SHP77 (cell line): ENCODE results near the gene SLC35B2.

Experiments
- DNase-seq, 2 experiments: peaks; one replicate each; lab custom pipeline; 2025; lab: John Stamatoyannopoulos, UW

SLC35B2 gene, protein sequence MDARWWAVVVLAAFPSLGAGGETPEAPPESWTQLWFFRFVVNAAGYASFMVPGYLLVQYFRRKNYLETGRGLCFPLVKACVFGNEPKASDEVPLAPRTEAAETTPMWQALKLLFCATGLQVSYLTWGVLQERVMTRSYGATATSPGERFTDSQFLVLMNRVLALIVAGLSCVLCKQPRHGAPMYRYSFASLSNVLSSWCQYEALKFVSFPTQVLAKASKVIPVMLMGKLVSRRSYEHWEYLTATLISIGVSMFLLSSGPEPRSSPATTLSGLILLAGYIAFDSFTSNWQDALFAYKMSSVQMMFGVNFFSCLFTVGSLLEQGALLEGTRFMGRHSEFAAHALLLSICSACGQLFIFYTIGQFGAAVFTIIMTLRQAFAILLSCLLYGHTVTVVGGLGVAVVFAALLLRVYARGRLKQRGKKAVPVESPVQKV

DNA sequence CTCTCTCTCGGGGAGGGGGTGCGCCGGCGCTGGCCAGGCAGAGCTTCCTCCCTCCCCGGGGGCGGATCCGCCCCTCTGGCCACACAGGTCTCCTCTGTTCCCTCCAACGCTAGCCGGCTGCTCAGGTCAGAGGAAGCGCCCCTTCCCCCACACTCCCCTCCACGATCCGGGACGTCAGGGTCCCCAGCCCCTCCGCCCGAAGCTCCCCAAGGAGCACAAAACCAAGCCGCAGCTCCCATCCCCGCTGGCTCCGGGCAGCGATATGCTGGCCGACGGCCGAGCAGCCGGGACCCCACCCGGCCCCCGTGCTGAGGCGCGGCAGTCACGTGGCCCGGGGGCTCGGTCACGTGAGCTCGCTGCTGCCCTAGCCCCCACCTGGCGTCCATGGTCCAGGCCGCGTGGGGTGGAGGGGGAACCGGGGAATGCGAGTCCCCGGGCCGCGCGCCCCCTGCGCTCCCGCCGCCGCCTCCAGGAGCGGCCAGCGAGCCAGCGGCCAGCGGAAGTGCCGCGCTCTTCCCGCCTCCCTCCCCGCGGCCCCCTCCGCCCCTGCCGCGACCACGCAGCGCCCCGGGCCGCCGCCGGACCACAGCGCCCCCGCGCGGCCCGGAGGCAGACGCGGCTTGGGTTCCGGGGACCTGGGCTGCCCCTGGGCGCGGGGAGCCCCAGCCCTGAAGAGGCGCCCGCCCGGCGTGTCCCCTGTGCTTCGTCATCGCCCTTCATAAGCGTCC lies at the start of gene SLC35B2:
SLC35B2 (minus strand) TSS at position 504 of the 728 bp plus-strand sequence; CDS start at position 386, 118 bp downstream.
- peak in 1 of 2 experiments; percentile 80 for DNase-seq

DNA sequence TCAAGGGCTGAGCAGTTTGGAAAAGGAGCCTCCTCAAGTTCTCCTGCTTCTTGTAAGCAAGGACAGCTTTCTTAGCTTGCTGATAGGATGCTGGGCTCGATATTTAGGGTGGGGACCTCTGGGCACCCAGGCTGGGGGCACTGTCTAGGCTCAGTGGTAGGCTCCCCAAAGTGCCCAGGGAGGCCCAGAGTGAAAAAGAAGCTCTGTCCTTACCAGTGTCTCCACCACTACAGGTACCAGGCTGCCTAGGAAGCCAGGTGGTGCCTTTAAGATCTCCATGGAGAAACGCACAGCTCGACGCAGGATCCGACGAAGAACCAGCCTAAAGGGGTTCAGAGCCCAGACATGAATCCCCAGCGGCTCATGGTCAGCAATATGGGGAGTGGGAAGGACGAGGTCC lies 49.4 kb upstream of the SLC35B2 start:
- DNase-seq, result no peak

DNA sequence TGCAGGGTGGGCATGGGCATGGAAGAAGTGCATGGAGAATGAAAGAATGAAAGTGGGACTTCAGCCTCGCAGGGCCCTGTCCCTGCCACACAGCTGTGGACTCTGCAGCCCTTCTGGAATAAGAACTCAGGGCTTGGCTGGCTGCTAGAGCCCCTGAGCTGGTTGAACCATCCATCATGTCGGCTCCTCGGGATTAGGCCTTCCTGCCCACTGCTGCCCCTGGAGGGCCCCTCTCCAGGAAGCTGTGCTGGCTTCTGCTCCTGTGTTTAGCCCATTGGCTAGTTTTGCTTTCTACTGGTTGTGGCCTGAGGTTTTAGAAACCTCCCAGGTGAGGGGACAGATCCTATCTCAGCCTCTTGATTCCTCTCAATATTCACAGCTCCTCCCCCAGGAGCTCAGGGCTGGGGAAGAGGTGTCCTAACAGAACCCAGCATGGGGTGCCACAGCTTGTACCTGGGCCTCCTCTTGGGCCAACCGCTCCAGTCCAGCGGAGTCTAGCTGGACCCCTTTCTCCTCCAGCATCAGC lies 47.9 kb upstream of the SLC35B2 start:
- DNase-seq, result no peak

DNA sequence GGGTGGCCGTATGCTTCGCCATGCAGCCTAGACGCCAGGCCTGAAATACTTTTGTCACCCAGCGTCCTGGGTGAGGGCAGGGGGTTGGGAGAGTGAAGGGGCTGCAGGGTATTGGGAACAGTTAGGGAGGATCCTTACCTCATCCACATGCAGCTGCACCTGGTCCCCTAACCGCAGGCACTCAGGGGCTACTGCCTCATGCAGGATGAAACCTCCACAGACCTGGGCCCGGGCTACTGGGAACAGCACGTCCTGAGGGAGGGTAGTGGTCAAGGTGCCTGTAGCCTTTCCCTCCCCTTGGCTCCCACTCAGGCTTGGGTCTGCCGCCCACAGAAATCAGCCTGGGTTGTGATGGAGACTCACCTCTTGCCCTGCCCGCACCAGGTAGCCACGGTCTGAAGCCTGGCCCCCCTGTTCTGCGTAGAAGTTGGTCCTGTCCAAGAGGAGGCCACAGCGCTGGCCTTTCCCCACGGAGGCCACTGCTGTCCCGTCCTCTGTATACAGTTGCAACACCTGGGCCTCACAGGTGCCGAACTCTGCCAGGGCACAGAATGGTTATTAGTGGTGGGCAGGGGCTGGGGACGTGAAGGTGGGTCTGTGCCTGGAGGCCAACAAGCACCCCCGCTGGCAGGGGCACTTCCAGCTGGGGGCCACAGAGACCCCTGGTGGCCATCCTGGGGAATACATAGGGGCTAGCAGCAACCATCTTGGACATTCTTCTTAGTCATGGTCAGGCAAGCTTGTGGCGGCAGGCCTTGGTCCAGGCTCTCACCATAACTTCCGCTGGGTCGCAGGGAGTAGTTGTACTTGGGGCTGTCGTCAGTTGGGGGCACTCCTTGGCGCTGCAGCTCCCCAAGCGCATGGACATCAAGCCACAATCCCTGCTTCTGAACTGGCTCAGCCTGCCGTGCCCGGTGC lies 47.2 kb upstream of the SLC35B2 start:
- DNase-seq, result peak; percentile 15 to 16

DNA sequence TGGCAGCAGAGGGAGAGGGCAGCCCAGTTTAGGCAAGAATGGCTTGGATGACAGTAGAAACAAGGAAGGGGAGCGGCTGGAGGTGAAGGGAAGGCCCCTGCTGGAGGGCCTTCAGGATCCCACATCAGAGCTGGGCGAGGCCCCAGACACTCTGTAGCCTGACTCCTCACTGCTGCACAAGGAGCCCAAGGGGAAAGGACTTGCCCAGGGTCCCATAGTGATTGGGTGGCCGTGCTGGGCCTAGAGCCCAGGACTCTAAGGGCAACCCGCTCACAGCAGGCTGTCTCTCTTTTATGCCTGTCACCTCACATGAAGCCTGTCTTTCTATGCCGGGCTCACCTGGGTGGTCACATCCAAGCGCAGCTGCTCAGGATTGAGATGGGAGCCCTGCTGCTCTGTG lies 46.5 kb upstream of the SLC35B2 start:
- no peak for DNase-seq

DNA sequence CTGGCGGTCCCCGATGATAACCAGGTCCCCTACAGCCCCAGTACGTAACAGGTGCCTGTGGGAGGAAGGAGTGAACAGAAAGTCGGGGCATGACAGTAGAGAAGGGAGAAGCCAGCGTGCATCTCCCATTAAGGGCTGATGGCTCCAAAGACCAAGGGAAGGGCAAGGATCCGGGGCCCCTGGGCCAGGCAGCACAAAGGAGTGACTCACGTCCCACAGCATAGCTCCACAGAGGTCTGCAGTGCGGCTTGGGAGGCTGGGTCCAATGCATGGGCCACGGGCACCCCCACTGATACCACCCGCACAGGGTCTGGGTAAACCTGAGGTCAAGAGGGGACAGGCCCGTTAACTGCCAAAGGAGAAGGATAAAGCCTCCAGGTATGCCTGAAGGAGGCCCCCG lies 45.5 kb upstream of the SLC35B2 start:
- no peak for DNase-seq

DNA sequence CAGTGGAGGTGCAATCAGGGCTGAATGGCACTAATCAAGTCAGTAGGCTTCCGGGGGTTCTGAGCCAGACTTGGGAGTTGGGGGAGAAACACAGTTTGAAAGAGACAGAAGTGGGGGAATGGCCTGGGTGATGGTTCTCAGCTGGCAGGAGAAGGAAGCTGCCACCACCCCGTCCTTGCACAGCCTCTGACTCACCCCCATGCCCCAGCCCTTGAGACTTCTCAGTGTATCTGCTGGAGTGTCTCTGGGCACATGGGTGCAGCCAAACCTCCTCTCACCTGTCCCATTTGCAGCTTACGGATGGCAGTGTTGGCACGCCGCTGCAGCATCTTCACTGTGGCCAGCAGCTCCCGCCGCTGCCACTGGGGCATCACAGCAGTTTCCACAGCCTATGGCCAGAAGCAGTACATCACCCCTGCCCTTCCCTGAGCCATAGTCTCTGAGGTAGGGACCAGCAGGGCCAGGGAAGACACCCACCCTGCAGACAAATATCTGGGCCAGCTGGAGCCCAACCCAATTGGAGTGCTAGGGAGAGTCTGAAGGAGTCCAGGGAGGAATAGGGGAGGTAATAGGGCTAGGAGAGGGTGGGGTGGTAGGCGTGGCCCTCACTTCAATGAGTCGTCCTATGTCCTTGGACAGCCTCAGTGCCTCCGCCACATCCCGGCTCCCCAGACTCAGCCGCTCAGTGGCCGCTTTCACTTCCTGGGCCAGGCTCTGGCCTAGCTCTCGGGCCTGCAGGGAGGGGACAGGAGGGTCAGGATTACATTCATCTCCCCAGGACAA lies 44.6 kb upstream of the SLC35B2 start:
- no peak for DNase-seq

DNA sequence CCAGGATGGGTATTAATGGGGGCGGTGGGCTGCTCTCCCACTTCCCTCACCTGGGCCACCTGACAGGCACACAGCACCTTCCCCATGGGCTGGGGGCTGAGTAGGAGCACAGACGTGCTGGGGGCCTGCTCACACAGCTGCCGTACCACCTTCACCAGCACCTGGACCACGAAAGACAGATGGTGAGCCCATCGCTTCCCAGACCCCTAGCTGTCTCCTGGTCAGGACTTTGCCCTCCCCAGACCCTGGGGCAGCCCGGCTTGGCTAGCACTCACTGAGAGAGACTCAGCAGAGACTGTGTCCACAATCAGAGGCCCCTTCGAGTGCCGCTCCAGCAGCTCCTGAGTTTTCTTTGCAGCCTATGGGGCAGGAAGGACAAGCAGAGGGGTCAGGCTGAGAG lies 43.8 kb upstream of the SLC35B2 start:
- DNase-seq, result no peak

DNA sequence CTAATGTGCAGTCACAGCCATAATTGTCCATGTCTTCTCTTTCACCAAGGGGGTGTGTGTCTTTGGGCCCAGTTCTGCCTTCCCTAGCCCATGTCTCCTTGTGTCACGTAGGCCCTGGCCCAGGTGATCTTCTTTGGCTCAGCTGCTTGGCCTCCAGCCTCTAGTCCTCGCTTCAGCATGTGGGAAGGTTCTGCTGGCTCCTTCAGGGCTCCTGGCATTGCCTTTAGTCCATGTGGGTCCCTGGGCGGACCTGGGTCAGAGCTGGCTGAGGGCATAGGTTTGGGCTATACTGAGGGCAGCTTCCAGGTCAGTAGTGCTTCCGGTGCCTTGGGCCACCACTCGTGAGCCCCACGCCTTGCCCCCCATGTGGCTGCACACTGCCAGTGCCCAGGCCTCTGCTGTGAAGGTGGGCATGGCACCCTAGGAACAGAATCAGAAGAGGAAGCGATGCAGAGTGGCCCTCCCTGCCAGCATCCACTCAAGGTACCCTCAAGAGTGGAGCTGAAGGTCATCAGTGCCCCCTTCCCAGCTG lies 43.0 kb upstream of the SLC35B2 start:
- no peak for DNase-seq

DNA sequence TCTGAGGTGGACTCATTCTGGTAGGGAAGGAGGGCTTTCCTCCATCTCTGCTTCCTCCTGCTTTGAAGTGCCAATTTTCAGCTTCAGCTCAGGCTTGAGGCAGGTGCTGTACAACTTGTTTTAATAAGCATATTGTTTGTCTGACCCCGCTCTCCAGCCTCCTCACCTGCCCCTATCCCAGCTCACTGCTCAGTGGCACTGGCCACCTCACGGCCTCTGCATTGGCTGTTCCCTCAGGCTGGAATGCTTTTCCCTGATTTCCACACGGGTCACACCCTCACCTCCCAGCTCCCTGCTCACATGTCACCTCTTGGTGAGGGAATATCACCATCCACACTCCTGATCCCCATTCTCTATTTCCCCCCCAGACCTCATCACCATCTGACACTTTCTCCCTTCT lies 41.5 kb upstream of the SLC35B2 start:
- no peak for DNase-seq

DNA sequence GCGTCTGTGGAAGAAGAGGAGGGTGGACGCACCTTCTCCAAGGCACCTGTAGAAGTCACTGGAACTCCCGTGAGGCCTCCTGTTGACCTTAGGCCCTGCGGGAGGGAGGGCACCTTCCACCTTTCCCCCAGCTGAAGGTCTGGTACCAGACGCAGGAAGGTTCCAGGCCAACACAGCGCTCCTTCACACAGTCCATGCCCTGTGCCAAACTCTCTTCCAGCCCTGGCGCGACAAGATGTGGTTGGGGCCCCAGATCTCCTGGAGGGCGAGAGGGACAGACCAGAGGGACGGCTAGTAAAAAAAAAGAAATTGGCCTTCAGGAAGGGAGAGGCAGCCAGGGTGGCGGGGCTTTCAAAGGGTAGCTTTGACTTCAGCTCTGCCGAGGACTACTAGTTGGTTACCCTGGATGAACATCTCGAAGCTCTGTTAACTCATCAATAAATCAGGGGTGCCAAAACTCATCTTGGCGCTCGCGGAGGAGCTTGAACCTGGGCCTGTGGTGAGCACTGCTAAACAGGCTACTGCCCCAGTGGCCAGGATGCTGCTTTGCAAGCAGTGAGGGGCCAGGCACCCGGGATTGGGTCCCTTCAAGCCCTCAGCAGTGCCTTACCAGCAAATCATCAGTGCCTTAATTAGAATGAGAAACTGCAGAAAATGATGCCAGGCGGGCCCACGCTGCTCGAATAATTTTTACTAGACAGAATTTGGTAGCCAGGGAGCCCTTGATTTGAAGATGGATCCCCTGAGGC lies 40.9 kb upstream of the SLC35B2 start:
- DNase-seq, result peak in 1 of 2 experiments; percentile 6

DNA sequence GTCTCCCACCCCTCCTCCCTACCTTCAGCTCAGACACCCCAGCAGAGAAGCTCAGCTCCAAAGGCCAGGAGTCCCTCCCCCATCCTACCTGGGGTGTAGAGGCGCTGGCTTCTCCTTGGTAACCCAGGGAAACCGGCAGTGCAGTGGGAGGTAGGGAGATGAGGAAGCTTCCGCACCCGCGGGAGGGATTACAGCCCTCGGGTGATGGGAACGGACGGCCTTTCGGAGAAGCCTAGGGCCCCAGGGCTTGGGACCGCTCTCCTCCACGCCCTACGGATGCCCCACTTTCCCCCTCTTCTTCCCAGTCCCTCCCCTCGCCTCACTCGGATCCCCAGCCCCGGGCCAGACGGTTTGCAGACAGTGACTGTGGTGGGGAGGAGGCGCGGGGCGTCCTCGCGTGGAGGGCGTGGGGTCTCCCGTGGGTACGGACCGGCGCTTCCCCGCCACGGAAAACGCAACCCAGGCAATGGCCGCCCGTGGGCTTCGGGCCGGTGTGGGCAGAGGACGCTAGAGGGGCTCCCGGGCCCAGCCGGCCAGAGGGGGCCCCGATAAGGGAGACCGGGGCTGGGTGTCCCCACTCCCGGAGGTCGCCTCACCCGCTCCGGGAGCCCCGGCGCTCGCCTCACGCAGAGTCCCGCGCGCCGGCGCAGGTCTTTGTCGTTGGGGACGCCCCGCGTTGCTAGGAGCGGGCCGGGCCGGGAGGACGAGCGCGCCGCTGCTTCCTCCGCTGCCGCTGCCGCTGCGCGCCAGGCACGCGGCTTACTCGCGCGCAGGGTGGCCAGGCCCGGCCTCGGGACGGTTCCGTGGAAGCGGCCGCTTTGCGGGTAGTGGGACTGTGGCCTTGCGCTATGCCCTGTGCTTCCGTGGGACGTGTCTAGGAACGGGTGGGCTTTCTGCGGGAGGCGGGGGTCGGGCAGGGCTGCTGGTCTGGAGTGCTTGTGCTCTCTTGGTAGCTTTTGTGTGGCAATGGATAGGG lies 40.0 kb upstream of the SLC35B2 start:
- peak in 1 of 2 experiments; percentile 5 for DNase-seq

DNA sequence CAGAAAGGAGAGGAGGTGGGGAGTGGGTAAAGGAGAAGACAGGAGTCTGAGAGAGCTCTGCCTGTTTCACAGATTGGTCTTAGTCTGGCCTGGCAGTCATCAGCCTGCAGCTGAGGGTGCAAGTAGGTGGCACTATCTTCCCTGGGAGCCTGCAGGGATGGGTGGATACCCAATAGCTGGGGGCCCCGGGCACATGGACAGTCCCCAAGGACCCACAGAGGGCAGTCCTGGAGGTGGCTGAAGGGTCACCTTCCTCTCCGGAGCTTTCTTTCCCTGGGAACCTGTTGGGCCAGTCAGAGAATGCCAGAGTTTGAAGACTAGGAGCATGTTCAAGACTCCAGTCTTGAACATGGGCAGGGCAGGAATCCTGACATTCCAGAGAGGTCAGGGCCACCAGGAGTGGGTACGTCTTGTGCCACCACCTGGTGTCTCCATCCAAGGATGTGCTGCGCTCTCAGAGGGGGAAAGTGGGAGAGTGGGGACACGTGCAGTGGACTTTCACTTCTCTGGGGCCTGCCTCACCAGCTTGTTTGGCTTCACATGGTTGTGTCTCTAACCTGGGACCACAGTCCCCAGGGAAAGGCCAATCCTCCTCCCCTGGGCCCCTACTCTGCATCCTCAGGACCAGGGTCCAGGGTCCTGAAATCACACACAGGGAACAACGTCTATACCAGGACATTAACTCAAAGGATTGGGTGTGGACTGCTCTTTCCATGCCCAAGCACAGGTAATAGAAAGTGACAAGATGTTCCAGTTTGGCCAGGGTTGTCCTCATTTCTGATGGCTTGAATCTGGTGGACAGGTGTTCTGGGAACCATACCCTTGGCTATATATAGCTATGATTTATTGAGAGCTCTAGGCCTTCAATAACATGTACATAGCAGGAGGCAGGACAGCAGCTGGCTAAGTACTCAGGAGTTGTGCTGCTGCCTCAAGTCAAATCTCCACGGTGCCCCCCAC lies 37.8 kb upstream of the SLC35B2 start:
- DNase-seq, result peak; percentile 10 to 41

DNA sequence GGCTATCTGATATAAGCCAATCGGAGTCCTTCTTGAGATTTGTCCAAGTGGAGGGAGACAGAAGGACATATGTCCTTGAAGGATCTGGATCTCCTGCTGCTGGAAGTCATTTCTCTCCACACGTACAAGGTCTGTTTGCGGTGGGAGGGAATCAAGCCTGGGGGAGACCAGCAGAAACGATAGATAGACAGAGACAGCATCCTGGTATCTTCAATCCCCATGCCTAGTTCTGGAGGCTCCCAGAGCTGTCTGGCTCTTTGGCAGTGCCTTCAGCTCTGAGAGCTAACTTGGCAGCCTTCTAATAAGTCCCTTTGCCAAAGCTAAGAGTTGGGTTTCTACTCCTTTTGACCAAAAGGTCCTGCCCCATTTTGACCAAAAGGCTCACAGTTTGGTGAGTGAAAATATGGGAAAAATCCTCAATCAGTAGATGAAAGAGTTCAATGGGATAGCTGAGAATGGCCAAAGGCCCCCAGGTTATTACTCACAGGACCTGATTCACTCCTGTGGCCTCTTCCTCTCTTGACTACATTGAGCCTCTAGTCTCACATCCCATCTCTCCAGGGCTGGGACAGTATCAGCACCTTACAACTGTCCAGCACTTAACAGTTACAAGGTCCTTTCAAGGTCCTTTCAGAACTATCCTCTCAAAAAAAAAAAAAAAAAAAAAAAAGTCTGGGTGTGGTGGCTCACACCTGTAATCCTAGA lies 35.5 kb upstream of the SLC35B2 start:
- DNase-seq, result no peak

DNA sequence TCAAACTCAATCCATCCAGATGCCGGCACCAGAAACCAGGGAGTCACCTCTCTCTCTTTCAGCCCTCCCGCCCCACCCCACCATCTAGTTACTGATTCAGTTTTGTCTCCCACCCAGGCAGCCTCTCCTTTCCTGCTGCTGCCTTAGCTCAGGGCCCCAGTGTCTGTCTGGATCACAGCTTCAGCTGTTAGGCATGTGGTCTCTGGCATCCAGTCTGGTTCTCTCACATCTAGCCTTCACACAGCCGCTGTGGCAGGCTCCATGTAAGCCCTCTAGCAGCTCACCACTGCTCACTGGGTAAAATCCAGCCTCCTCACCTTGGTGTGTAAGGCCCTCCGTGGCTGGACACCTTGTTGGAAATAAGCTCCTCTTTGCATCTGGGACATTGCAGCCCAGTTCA lies 34.5 kb upstream of the SLC35B2 start:
- no peak for DNase-seq

DNA sequence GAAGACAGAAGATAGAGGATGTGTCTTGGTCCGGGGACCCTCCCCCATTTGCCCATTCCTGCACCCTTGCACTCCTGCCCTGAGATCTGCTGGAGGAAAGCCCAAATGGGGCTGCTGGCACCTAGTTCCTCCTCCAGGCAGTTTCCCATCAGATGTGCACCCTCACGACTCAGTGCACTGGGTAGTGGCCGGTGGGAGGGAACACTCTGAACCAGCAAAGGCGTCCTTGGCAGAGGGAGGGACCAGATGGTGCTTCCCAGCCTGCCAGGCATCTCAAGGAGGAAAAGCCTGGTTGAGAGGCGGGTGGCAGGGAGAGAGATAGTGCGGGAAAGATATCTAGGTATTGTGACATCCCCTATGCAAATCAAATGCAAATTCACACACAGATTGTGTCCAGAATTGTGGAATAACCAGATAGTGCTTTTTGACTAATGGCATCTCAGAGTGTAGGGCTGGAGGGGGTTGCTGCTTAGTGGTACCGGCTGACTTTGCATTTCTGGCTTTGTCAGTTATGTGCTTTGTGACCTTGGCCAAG lies 32.5 kb upstream of the SLC35B2 start:
- no peak for DNase-seq

DNA sequence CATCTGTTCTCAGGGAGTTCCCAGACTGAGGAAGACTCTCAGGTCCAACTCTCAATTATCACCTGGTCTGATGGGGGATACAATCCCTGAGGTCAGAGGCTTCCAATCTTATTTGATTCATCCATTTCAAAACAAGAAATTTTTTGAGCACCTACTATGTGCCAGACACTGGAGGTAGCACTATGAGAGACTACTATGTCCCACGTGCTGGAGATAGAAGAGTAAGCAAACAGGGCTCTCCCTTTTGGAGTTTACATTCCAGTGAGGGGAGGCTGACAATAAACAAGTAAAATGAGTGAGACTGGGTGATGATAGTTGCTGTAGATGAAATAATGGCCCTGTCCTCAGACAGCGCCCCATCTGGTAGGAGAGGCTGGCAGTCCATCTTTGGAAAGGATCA lies 29.4 kb upstream of the SLC35B2 start:
- DNase-seq, result no peak
